Prostate gland (tissue), 2 donors: ENCODE measurements around the gene PTRH1. TPM values are rescaled to one million over a fixed set of nuclear protein-coding genes. Genes with fewer than 3 reads are reported as not detected.

Source experiments
- DNase-seq: peaks from one replicate; pipeline ENCODE4 v3.0.0-alpha.2; 2019; ENCODE audit warnings: low spot score
- H3K27ac ChIP-seq, 2 donors: fragments of 200-600 bp; sonication (generic); 2 replicates each; pipeline ENCODE4 v1.5.1; 2017 to 2019
- H3K27me3 ChIP-seq: fragments of 200-600 bp; sonication (generic); replicated peaks from 2 replicates; pipeline ENCODE4 v1.5.1; 2019; ENCODE audit not compliant: insufficient read depth
- H3K36me3 ChIP-seq, 2 donors: fragments of 200-600 bp; sonication (generic); 1 replicate in 1 of 2; 2 replicates in 1 of 2; pipeline versions ENCODE4 v1.5.1 to v1.8.1; 2017 to 2019
- H3K4me1 ChIP-seq: fragments of 200-600 bp; sonication (generic); replicated peaks from 2 replicates; pipeline ENCODE4 v1.5.1; 2019
- H3K4me3 ChIP-seq, 2 donors: fragments of 200-600 bp; sonication (generic); 2 replicates each; pipeline ENCODE4 v1.5.1; 2017 to 2019
- H3K9me3 ChIP-seq: fragments of 200-600 bp; sonication (generic); 2 replicates; pipeline ENCODE4 v1.5.1; 2017
- CTCF ChIP-seq, 4 experiments: fragments of 200-600 bp in 2 of 4; fragments of 450-650 bp in 2 of 4; sonication (generic) in 2 of 4; IDR thresholded peaks; 1 replicate in 3 of 4; 2 replicates in 1 of 4; pipeline ENCODE4 v1.5.1; 2016 to 2019; ENCODE audit warnings: antibody characterized with exemption in 4 of 4, mild to moderate bottlenecking in 2 of 4, moderate library complexity in 2 of 4
- POLR2A ChIP-seq: fragments of 450-650 bp; IDR thresholded peaks from one replicate; pipeline ENCODE4 v1.6.1; 2016; ENCODE audit warnings: antibody characterized with exemption, mild to moderate bottlenecking
- POLR2AphosphoS5 ChIP-seq: sonication (generic); formaldehyde crosslinking; IDR thresholded peaks from one replicate; pipeline ENCODE4 v1.6.1; 2017; ENCODE audit warnings: antibody characterized with exemption
- WGBS: methylation state at CpG from one replicate; pipeline ENCODE4 v1.1.5; 2018; 5-methylcytosine and 5-hydroxymethylcytosine counted together
- intact Hi-C: fragments of 100-400 bp; cut with DNase I; formaldehyde crosslinking; loops from one replicate; pipeline ENCODE4 v1.14.2; 2022
- total RNA-seq, 2 donors: library from RNA; depleted of rRNA; stranded (reverse); fragments of >200 nt; gene quantifications; one replicate each; pipeline ENCODE4 v1.1.0, GENCODE V29; 2016

The PTRH1 gene
- total RNA-seq, 2 donors from 2014 or later, result 25.4 to 28.6 TPM

GRCh38 chr9:127741831-127742434 is 26.5 kb upstream of the PTRH1 start:
- no peak for DNase-seq
- no peaks in the 10 kb centered on the region for H3K27me3 ChIP-seq
- TF ChIP-seq POLR2AphosphoS5, result no peak
- TF ChIP-seq CTCF (IDR thresholded peaks at IDR 0.05), result no peak
- TF ChIP-seq POLR2A, result no peak
- H3K27ac ChIP-seq, result no peak overlapping the region
- H3K9me3 ChIP-seq, result no peaks in the 10 kb centered on the region
- no peaks in the 10 kb centered on the region for H3K4me1 ChIP-seq
- 46% methylated on average over 38 of the region's 38 CpGs for WGBS
- H3K36me3 ChIP-seq, result no peaks in the 10 kb centered on the region
- intact Hi-C loops, result no loop called here
- H3K4me3 ChIP-seq, result no peak overlapping the region

- Histone ChIP-seq H3K9me3 (no peaks in the 10 kb centered on the region), H3K27ac (peak overlapping the region; percentile 70 to 72), H3K4me1 (no peaks in the 10 kb centered on the region), H3K4me3 (no peak overlapping the region), H3K36me3 (no peaks in the 10 kb centered on the region), H3K27me3 (no peaks in the 10 kb centered on the region)
- DNase-seq, result peak; percentile 33
- TF ChIP-seq POLR2A (no peak), POLR2AphosphoS5 (no peak), CTCF (IDR thresholded peaks at IDR 0.05) (no peak)
- intact Hi-C loops, result loop anchor here (5.0 kb wide), 1 partner anchor 138 kb away; the partner anchor contains the start of gene AK1
- WGBS, result 52% methylated on average over 18 of the region's 19 CpGs
These were observed 24.3 kb upstream of the PTRH1 start for GRCh38 chr9:127739614-127740330.

GRCh38 chr9:127738666-127739065 is 23.2 kb upstream of the PTRH1 start:
- WGBS, result 88% methylated on average over 13 of the region's 13 CpGs

GRCh38 chr9:127735530-127736185 is 20.2 kb upstream of the PTRH1 start:
- TF ChIP-seq POLR2AphosphoS5 (no peak), CTCF (IDR thresholded peaks at IDR 0.05) (no peak), POLR2A (no peak)
- intact Hi-C loops, result loop anchor here (1.0 to 5.0 kb wide), 4 partner anchors 50 to 185 kb away; partner anchors contain the start of gene AK1
- no peaks in the 10 kb centered on the region for H3K27me3 ChIP-seq
- no peak for DNase-seq
- no peaks in the 10 kb centered on the region for H3K4me1 ChIP-seq
- H3K9me3 ChIP-seq, result no peaks in the 10 kb centered on the region
- no peak overlapping the region for H3K4me3 ChIP-seq
- WGBS, result 31% methylated on average over 15 of the region's 15 CpGs
- peaks cover 0 to 11% of the 10 kb centered on the region in 2 donors for H3K36me3 ChIP-seq
- peak overlapping the region in 1 of 2 donors; percentile 89 for H3K27ac ChIP-seq

More at GRCh38 chr9:127738666-127739065, 23.2 kb upstream of the PTRH1 start:
- Histone ChIP-seq H3K9me3 (no peaks in the 10 kb centered on the region), H3K27ac (no peak overlapping the region), H3K27me3 (no peaks in the 10 kb centered on the region), H3K4me3 (no peak overlapping the region), H3K36me3 (no peaks in the 10 kb centered on the region), H3K4me1 (no peaks in the 10 kb centered on the region)
- no peak for TF ChIP-seq POLR2AphosphoS5
- no peak for TF ChIP-seq CTCF (IDR thresholded peaks at IDR 0.05)
- TF ChIP-seq POLR2A, result no peak
- intact Hi-C loops, result loop anchor here (5.0 kb wide), 1 partner anchor 139 kb away; the partner anchor contains the start of gene AK1
- DNase-seq, result no peak
